Endothelial cell of umbilical vein (primary cell): ENCODE data around the gene PPP1R7. TPM values are rescaled to one million over a fixed set of nuclear protein-coding genes. Genes with fewer than 3 reads are reported as not detected.

Source experiments
- BruUV-seq: library from RNA; stranded (reverse); fragments of 400-500 nt; replicated peaks from 2 replicates; lab custom pipeline; 2021; lab: Mats Ljungman, UMichigan
- CTCF ChIA-PET: fragments of 300-600, 350-600 bp; sonication (Branson Sonifier 250); formaldehyde crosslinking; loops from one replicate; lab custom pipeline; 2021; ENCODE audit warnings: antibody characterized with exemption, inconsistent platforms; lab: Charles Lee
- POLR2A ChIA-PET: fragments of 300-600, 350-600 bp; sonication (Branson Sonifier 250); formaldehyde crosslinking; loops from one replicate; lab custom pipeline; 2021; ENCODE audit warnings: antibody characterized with exemption, inconsistent platforms; lab: Charles Lee
- DNase-seq: peaks from one replicate; pipeline ENCODE4 v3.0.0-alpha.2; 2011; ENCODE audit warnings: low read depth, low spot score
- FAIRE-seq: peaks from 2 replicates; lab custom pipeline; 2011; peaks lifted over from hg19 to GRCh38; lab: Jason Lieb, UNC
- H2AFZ ChIP-seq: 2 replicates; pipeline ENCODE4 v1.6.0; 2012; ENCODE audit warnings: low read depth, low read length, control low read depth, inconsistent platforms
- H3K27ac ChIP-seq: 2 replicates; pipeline ENCODE4 v1.5.1; 2011; ENCODE audit warnings: low read depth, mild to moderate bottlenecking, control low read depth, low read length, moderate library complexity; ENCODE audit not compliant: insufficient read depth
- H3K27me3 ChIP-seq, 2 experiments: 2 replicates each; pipeline versions ENCODE4 v1.6.0 to v1.6.1; 2011; ENCODE audit warnings: low read length in 2 of 2, mixed read lengths in 1 of 2; ENCODE audit not compliant: control insufficient read depth in 2 of 2, insufficient read depth in 2 of 2
- H3K36me3 ChIP-seq, 2 experiments: 2 replicates in 1 of 2; 3 replicates in 1 of 2; pipeline ENCODE4 v1.5.1; 2011; ENCODE audit warnings: low read length in 2 of 2, mild to moderate bottlenecking in 1 of 2, moderate library complexity in 1 of 2; ENCODE audit not compliant: control insufficient read depth in 2 of 2, insufficient read depth in 2 of 2; ENCODE audit errors: extremely low read depth in 1 of 2
- H3K4me1 ChIP-seq: 3 replicates; pipeline ENCODE4 v1.5.1; 2011; ENCODE audit warnings: mild to moderate bottlenecking, low read length; ENCODE audit not compliant: control insufficient read depth, insufficient read depth; ENCODE audit errors: extremely low read depth
- H3K4me2 ChIP-seq: 2 replicates; pipeline ENCODE4 v1.6.1; 2011; ENCODE audit warnings: low read length, control low read depth, mixed read lengths; ENCODE audit not compliant: insufficient read depth
- H3K4me3 ChIP-seq, 3 experiments: fragments of 200-600 bp in 1 of 3; sonication (generic), shearing (Covaris generic) in 1 of 3; replicated peaks in 1 of 3; 2 replicates each; pipeline ENCODE4 v1.5.1; 2011 to 2016; ENCODE audit warnings: control low read depth in 3 of 3, low read length in 3 of 3, mild to moderate bottlenecking in 2 of 3, inconsistent platforms in 1 of 3, low read depth in 1 of 3, moderate library complexity in 1 of 3; ENCODE audit not compliant: insufficient read depth in 1 of 3
- H3K79me2 ChIP-seq: 2 replicates; pipeline ENCODE4 v1.6.0; 2012; ENCODE audit warnings: low read length, inconsistent platforms; ENCODE audit not compliant: control insufficient read depth, insufficient read depth
- H3K9ac ChIP-seq: replicated peaks from 2 replicates; pipeline ENCODE3; 2011; ENCODE audit warnings: low read length, control low read depth; ENCODE audit not compliant: insufficient read depth; ENCODE audit errors: extremely low read depth
- H3K9me1 ChIP-seq: replicated peaks from 3 replicates; pipeline ENCODE4 v1.6.0; 2011; ENCODE audit warnings: mild to moderate bottlenecking, low read length; ENCODE audit not compliant: control insufficient read depth, insufficient read depth; ENCODE audit errors: extremely low read depth
- H3K9me3 ChIP-seq: replicated peaks from 2 replicates; pipeline ENCODE4 v1.5.1; 2012; ENCODE audit warnings: low read length, inconsistent platforms; ENCODE audit not compliant: control insufficient read depth, insufficient read depth
- H4K20me1 ChIP-seq: replicated peaks from 2 replicates; pipeline ENCODE3; 2011; ENCODE audit warnings: mild to moderate bottlenecking, low read length; ENCODE audit not compliant: control insufficient read depth, insufficient read depth; ENCODE audit errors: extremely low read depth
- EZH2 ChIP-seq: IDR thresholded peaks from 2 replicates; pipeline ENCODE4 v1.6.1; 2012; ENCODE audit warnings: borderline replicate concordance, low read depth, mild to moderate bottlenecking, moderate library complexity, low read length, inconsistent platforms; ENCODE audit not compliant: severe bottlenecking
- FOS ChIP-seq: IDR thresholded peaks from 2 replicates; pipeline ENCODE4 v1.6.1; 2011; ENCODE audit warnings: mild to moderate bottlenecking, low read length, moderate library complexity, borderline replicate concordance; ENCODE audit not compliant: insufficient read depth
- GATA2 ChIP-seq: IDR thresholded peaks from 2 replicates; pipeline ENCODE4 v1.7.0; 2011; ENCODE audit warnings: low read depth, mild to moderate bottlenecking, moderate library complexity, mixed read lengths, low read length; ENCODE audit not compliant: insufficient read length, insufficient read depth
- JUN ChIP-seq: IDR thresholded peaks from 2 replicates; pipeline ENCODE4 v1.6.1; 2011; ENCODE audit warnings: borderline replicate concordance, low read depth; ENCODE audit not compliant: insufficient read length, insufficient read depth
- MYC ChIP-seq: IDR thresholded peaks from one replicate; pipeline ENCODE4 v1.6.1; 2011; ENCODE audit warnings: mild to moderate bottlenecking, low read depth, low read length
- POLR2A ChIP-seq: IDR thresholded peaks from 2 replicates; pipeline ENCODE4 v1.6.1; 2012; ENCODE audit warnings: low read depth, mild to moderate bottlenecking, control low read depth, low read length
- POLR2AphosphoS5 ChIP-seq: IDR thresholded peaks from 2 replicates; pipeline ENCODE4 v1.6.1; 2012; ENCODE audit warnings: low read depth, mild to moderate bottlenecking, control low read depth, low read length, moderate library complexity; ENCODE audit not compliant: insufficient read depth
- dilution Hi-C: fragments of 300-500 bp; cut with MboI; formaldehyde crosslinking; loops from one replicate; pipeline ENCODE4 v1.15.0; 2019; ENCODE audit warnings: low sequenced_read_pairs; ENCODE audit not compliant: extremely low pct_ligation_motif_present
- intact Hi-C: fragments of 100-400 bp; cut with micrococcal nuclease; formaldehyde crosslinking; loops from one replicate; pipeline ENCODE4 v1.10.0; 2022
- polyA plus RNA-seq, 4 experiments: library from polyadenylated mRNA; depleted of rRNA in 3 of 4; stranded (reverse) in 3 of 4; unstranded in 1 of 4; fragments of >200 nt; gene quantifications; 2 replicates each; pipeline versions ENCODE4 v1.2.1 to v1.2.3, GENCODE V29; 2011 to 2012; ENCODE audit warnings: missing spikeins in 1 of 4
- total RNA-seq: library from RNA; stranded (reverse); gene quantifications from 2 replicates; pipeline ENCODE4 v1.2.3, GENCODE V29; 2021
- TF ChIP-seq, protein P1 (sequence below): IDR thresholded peaks from 2 replicates; pipeline ENCODE4 v1.6.1; 2011; ENCODE audit not compliant: insufficient read depth, insufficient read length
- TF ChIP-seq, protein P2 (sequence below), 2 donors: IDR thresholded peaks; 1 replicate in 1 of 2; 2 replicates in 1 of 2; pipeline ENCODE4 v1.5.1; 2011; ENCODE audit warnings: low read length in 2 of 2, mild to moderate bottlenecking in 2 of 2, moderate library complexity in 2 of 2, control low read depth in 1 of 2, inconsistent platforms in 1 of 2, low read depth in 1 of 2; ENCODE audit not compliant: insufficient read depth in 1 of 2; ENCODE audit errors: extremely low read depth in 1 of 2

PPP1R7 gene
- total and polyA plus RNA-seq, 2 donors (not counting 3 experiments of a cell fraction or from before 2014, with no cell fraction given) = 30.3 to 60.8 TPM

DNA sequence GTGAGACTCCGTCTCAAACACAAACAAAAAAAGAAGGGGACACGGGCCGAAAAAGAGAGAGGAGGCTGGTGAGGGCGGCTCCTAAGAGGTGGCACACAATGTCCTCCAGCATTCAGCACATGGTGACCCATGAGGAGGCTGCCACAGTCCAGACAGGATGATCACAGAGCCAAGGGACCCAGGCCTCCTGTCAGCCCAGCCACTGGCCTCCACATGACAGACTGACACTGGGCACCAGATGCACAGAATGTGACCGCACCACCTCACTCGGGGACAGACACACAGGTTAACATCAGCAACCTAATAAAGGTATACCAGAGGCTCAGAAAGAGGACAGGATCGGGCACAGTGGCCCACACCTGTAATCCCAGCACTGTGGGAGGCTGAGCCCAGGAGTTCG is 22.0 kb upstream of the PPP1R7 start:
- Histone ChIP-seq H3K4me1 (no peaks in the 10 kb centered on the region), H3K27ac (no peak overlapping the region), H3K4me3 (no peak overlapping the region), H4K20me1 (no peaks in the 10 kb centered on the region), H3K9me1 (no peaks in the 10 kb centered on the region), H2AFZ (no peak overlapping the region), H3K79me2 (no peaks in the 10 kb centered on the region), H3K27me3 (no peaks in the 10 kb centered on the region), H3K36me3 (no peaks in the 10 kb centered on the region), H3K9me3 (no peaks in the 10 kb centered on the region), H3K4me2 (no peak overlapping the region), H3K9ac (no peak overlapping the region)
- no peak for FAIRE-seq
- no peak for DNase-seq
- no TSS peak for BruUV-seq
- dilution Hi-C loops = no loop called here
- ChIA-PET CTCF (no interaction called here), POLR2A (no interaction called here)
- TF ChIP-seq, protein P1, sequence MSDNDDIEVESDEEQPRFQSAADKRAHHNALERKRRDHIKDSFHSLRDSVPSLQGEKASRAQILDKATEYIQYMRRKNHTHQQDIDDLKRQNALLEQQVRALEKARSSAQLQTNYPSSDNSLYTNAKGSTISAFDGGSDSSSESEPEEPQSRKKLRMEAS = no peak
- no peak for TF ChIP-seq JUN
- TF ChIP-seq FOS = no peak
- TF ChIP-seq, protein P2, sequence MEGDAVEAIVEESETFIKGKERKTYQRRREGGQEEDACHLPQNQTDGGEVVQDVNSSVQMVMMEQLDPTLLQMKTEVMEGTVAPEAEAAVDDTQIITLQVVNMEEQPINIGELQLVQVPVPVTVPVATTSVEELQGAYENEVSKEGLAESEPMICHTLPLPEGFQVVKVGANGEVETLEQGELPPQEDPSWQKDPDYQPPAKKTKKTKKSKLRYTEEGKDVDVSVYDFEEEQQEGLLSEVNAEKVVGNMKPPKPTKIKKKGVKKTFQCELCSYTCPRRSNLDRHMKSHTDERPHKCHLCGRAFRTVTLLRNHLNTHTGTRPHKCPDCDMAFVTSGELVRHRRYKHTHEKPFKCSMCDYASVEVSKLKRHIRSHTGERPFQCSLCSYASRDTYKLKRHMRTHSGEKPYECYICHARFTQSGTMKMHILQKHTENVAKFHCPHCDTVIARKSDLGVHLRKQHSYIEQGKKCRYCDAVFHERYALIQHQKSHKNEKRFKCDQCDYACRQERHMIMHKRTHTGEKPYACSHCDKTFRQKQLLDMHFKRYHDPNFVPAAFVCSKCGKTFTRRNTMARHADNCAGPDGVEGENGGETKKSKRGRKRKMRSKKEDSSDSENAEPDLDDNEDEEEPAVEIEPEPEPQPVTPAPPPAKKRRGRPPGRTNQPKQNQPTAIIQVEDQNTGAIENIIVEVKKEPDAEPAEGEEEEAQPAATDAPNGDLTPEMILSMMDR (IDR thresholded peaks at IDR 0.05; ENCODE audit: extremely low read depth in 1 of 2, insufficient read depth in 1 of 2, low read depth in 1 of 2, low read length in 2 of 2) = no peak
- TF ChIP-seq MYC = no peak
- no peak for TF ChIP-seq GATA2
- no peak for TF ChIP-seq POLR2AphosphoS5
- TF ChIP-seq POLR2A = no peak
- no peak for TF ChIP-seq EZH2
- intact Hi-C loops = no loop called here
